Uterus (tissue), 2 donors: ENCODE results near the gene KLF16.

ENCODE experiments used
- POLR2A ChIP-seq, 2 donors: fragments of 450-650 bp; IDR thresholded peaks; one replicate each; pipeline ENCODE4 v1.6.1; 2016; ENCODE audit warnings: antibody characterized with exemption in 2 of 2, mild to moderate bottlenecking in 1 of 2, moderate library complexity in 1 of 2
- TF ChIP-seq, protein P1 (sequence below), 4 experiments: fragments of 200-600 bp in 2 of 4; fragments of 450-650 bp in 2 of 4; sonication (generic) in 2 of 4; IDR thresholded peaks; one replicate each; pipeline ENCODE4 v1.5.1; 2016 to 2019; ENCODE audit warnings: antibody characterized with exemption in 4 of 4, mild to moderate bottlenecking in 2 of 4, moderate library complexity in 1 of 4

- no peak for TF ChIP-seq POLR2A (IDR thresholded peaks at IDR 0.05)
- TF ChIP-seq, protein P1, sequence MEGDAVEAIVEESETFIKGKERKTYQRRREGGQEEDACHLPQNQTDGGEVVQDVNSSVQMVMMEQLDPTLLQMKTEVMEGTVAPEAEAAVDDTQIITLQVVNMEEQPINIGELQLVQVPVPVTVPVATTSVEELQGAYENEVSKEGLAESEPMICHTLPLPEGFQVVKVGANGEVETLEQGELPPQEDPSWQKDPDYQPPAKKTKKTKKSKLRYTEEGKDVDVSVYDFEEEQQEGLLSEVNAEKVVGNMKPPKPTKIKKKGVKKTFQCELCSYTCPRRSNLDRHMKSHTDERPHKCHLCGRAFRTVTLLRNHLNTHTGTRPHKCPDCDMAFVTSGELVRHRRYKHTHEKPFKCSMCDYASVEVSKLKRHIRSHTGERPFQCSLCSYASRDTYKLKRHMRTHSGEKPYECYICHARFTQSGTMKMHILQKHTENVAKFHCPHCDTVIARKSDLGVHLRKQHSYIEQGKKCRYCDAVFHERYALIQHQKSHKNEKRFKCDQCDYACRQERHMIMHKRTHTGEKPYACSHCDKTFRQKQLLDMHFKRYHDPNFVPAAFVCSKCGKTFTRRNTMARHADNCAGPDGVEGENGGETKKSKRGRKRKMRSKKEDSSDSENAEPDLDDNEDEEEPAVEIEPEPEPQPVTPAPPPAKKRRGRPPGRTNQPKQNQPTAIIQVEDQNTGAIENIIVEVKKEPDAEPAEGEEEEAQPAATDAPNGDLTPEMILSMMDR (IDR thresholded peaks at IDR 0.05): no peak
Observed at GRCh38 chr19:1837222-1837565, 26.2 kb downstream of the KLF16 start.
